Ishikawa (cell line): ENCODE data around the gene PREX1.

Experiments used
- CEBPB ChIP-seq: IDR thresholded peaks from 2 replicates; pipeline ENCODE4 v1.6.1; 2012
- CREB1 ChIP-seq: IDR thresholded peaks from 2 replicates; pipeline ENCODE4 v1.6.1; 2012; ENCODE audit warnings: low read depth
- EGR1 ChIP-seq: IDR thresholded peaks from 2 replicates; pipeline ENCODE4 v1.6.1; 2012
- EP300 ChIP-seq: IDR thresholded peaks from 2 replicates; pipeline ENCODE4 v1.6.1; 2012; ENCODE audit warnings: borderline replicate concordance
- FOXM1 ChIP-seq: IDR thresholded peaks from 2 replicates; pipeline ENCODE4 v1.6.1; 2012; ENCODE audit warnings: low read depth, borderline replicate concordance
- NFIC ChIP-seq: IDR thresholded peaks from 2 replicates; pipeline ENCODE4 v1.6.1; 2012
- RAD21 ChIP-seq: IDR thresholded peaks from 2 replicates; pipeline ENCODE4 v1.6.1; 2012; ENCODE audit warnings: low read depth
- TAF1 ChIP-seq: IDR thresholded peaks from 2 replicates; pipeline ENCODE4 v1.6.1; 2012; ENCODE audit warnings: low read depth, mild to moderate bottlenecking
- TCF12 ChIP-seq: IDR thresholded peaks from 2 replicates; pipeline ENCODE4 v1.6.1; 2012; ENCODE audit warnings: low read depth
- TEAD4 ChIP-seq: IDR thresholded peaks from 2 replicates; pipeline ENCODE4 v1.6.1; 2012
- YY1 ChIP-seq: IDR thresholded peaks from 2 replicates; pipeline ENCODE4 v1.6.1; 2012; ENCODE audit warnings: low read depth
- ZBTB7A ChIP-seq: IDR thresholded peaks from 2 replicates; pipeline ENCODE4 v1.6.1; 2012; ENCODE audit warnings: low read depth
- TF ChIP-seq, protein P1 (sequence below): IDR thresholded peaks from 2 replicates; pipeline ENCODE4 v1.6.1; 2012
- TF ChIP-seq, protein P2 (sequence below): IDR thresholded peaks from 2 replicates; pipeline ENCODE4 v1.6.1; 2012
- TF ChIP-seq, protein P3 (sequence below): IDR thresholded peaks from 2 replicates; pipeline ENCODE4 v1.6.1; 2012; ENCODE audit warnings: low read depth, mild to moderate bottlenecking

The PREX1 gene

DNA sequence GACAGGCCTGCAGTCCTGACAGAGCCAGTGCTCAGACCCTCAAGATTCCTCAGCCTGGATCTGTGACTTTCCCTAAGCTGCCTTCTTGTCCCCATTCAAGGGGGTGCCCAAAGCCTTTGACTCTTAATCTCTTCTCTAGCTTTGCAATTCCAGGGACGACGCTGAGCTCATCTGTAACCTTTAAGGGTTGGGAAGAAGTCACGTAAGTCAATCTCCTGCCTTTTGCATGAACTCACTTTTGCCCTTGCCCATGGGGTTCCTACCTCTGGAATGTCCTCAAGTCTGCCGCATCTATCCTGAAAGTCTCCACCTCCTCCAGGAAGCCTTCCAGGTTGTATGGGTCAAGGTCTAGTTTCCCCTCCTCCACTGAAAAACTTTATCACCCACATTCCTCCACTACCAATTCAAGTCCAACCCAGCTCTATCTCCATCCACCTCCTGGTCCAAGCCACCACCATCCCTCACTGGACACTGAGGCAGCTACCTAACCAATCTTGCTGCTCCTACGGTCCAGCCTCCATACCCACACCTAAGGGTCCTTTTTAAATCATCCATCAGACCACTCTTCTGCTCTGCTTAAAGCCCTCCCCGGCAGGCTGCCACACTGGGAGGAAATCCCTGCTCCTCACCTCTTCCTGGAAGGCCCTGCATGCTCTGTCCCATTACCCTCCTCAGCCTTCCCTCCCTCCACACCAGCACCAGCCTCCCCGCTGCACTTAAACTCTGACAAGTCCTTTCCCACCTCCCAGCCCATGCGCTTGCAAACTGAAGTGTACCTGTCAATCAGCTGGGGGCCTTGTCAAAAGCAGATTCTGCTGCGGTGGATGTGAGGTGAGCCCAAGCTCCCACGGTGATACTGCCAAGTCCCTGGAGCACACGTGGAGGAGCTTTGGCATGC, 29.7 kb downstream of the PREX1 start:
- TF ChIP-seq RAD21: no peak
- no peak for TF ChIP-seq EP300
- TF ChIP-seq CEBPB: no peak
- TF ChIP-seq TCF12: no peak
- TF ChIP-seq CREB1: no peak
- TF ChIP-seq, protein P1, sequence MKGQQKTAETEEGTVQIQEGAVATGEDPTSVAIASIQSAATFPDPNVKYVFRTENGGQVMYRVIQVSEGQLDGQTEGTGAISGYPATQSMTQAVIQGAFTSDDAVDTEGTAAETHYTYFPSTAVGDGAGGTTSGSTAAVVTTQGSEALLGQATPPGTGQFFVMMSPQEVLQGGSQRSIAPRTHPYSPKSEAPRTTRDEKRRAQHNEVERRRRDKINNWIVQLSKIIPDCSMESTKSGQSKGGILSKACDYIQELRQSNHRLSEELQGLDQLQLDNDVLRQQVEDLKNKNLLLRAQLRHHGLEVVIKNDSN: no peak

DNA sequence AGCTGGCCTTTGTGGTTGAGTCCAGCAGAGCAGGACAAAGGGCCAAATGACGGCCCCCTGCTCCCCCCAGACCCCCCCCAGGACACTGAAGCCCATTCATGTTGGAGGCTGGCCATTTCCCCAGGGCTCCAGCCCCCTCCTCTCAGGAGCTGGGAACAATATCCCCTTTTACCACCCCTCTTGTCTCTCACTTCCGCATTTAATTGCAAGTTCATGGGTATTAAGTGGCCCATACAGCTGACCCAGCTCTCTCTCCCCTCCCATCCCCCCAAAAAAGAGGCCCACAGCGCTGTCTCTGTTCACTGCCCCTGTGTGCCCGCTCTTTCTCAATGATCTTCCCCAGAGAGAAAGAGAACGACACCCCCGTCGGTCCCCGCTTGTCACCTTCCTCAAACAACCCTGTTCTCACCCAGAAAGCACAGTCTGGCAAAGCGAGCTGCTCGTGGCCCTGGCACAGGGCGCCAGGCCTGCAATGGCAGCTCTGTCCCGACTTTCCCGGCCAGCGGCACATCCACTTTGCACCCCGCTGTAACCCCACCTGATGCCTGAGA, 30.4 kb downstream of the PREX1 start:
- no peak for TF ChIP-seq TCF12
- no peak for TF ChIP-seq TEAD4
- TF ChIP-seq, protein P2, sequence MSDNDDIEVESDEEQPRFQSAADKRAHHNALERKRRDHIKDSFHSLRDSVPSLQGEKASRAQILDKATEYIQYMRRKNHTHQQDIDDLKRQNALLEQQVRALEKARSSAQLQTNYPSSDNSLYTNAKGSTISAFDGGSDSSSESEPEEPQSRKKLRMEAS: no peak
- TF ChIP-seq, protein P3, sequence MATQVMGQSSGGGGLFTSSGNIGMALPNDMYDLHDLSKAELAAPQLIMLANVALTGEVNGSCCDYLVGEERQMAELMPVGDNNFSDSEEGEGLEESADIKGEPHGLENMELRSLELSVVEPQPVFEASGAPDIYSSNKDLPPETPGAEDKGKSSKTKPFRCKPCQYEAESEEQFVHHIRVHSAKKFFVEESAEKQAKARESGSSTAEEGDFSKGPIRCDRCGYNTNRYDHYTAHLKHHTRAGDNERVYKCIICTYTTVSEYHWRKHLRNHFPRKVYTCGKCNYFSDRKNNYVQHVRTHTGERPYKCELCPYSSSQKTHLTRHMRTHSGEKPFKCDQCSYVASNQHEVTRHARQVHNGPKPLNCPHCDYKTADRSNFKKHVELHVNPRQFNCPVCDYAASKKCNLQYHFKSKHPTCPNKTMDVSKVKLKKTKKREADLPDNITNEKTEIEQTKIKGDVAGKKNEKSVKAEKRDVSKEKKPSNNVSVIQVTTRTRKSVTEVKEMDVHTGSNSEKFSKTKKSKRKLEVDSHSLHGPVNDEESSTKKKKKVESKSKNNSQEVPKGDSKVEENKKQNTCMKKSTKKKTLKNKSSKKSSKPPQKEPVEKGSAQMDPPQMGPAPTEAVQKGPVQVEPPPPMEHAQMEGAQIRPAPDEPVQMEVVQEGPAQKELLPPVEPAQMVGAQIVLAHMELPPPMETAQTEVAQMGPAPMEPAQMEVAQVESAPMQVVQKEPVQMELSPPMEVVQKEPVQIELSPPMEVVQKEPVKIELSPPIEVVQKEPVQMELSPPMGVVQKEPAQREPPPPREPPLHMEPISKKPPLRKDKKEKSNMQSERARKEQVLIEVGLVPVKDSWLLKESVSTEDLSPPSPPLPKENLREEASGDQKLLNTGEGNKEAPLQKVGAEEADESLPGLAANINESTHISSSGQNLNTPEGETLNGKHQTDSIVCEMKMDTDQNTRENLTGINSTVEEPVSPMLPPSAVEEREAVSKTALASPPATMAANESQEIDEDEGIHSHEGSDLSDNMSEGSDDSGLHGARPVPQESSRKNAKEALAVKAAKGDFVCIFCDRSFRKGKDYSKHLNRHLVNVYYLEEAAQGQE: no peak
- TF ChIP-seq, protein P1: no peak
- no peak for TF ChIP-seq CEBPB
- TF ChIP-seq ZBTB7A: no peak
- no peak for TF ChIP-seq FOXM1
- TF ChIP-seq YY1: no peak
- TF ChIP-seq TAF1: no peak
- no peak for TF ChIP-seq EP300
- no peak for TF ChIP-seq EGR1

DNA sequence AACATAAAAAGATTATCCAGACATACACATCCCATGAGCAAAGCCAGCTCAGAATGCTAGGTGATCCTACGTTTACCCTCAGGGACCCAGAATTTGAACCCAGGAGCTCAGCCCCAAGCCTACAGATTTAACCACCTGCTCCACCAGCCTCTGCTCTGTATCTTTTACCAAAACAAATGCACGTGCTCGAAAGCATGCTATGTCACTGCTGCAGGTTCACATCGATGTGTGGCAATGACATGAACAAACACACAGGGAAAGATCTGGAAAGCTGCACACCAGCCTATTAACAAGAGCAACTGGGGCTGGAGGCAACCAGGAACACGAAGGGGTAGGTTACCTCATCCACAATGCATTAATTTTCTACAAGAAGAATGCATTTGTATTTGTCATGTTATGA, 32.1 kb downstream of the PREX1 start:
- TF ChIP-seq, protein P1: no peak
- TF ChIP-seq TAF1 (no peak), ZBTB7A (no peak), RAD21 (no peak), TEAD4 (no peak)
- TF ChIP-seq, protein P3: no peak

DNA sequence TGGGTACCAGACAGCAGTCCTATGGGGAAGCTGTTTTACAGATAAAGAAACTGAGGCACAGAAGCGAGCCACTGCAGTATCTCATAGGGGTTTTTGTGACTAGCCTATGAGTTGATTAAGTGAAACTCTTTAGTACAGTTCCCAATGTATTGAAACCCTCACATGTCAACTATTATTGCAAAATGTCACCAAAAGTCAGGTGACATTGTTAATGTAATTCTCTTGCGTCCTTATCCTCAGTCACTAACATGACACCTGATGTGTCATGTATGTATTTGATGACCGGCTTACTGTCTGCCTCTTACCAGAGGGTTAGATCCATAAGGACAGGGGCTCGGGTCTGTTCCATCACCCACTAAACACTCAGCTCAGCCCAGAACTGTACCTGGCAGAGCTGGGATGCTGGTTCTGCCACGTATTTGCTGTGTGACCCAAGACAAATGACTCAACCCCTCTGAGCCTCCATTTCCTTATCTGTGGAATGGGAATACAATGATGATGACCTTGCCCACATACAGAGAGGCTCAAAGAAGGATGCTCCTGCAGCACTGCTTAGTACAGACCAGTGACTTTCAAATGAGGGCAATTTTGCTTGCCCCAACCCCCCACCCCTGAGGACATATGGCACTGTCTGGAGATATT, 32.9 kb downstream of the PREX1 start:
- TF ChIP-seq, protein P3: no peak
- TF ChIP-seq EGR1 (no peak), TAF1 (no peak), CREB1 (no peak), TEAD4 (no peak), FOXM1 (no peak), CEBPB (no peak), TCF12 (no peak), RAD21 (no peak), NFIC (no peak), EP300 (no peak), ZBTB7A (no peak), YY1 (no peak)
- TF ChIP-seq, protein P1: no peak
- TF ChIP-seq, protein P2: no peak
